BJ (cell line): ENCODE measurements around the gene NECTIN3. TPM values are rescaled to one million over a fixed set of nuclear protein-coding genes. Genes with fewer than 3 reads are reported as not detected.

Experiments
- CTCF ChIA-PET: fragments of 350-600 bp; formaldehyde crosslinking; extraction: SDS; loops from one replicate; lab custom pipeline; 2021; ENCODE audit warnings: antibody characterized with exemption, inconsistent platforms; lab: Yijun Ruan, JAX
- POLR2A ChIA-PET: fragments of 300-600 bp; sonication (Branson Sonifier 250); formaldehyde crosslinking; extraction: SDS; loops from one replicate; lab custom pipeline; 2021; ENCODE audit warnings: antibody characterized with exemption; lab: Charles Lee
- DNase-seq: peaks from one replicate; pipeline ENCODE4 v3.0.0-alpha.2; 2011; ENCODE audit warnings: low read depth
- H3K27me3 ChIP-seq: 2 replicates; pipeline ENCODE4 v1.6.0; 2011; ENCODE audit warnings: low read length; ENCODE audit not compliant: control insufficient read depth, insufficient read depth
- H3K36me3 ChIP-seq: 2 replicates; pipeline ENCODE4 v1.5.1; 2011; ENCODE audit warnings: low read length; ENCODE audit not compliant: control insufficient read depth, insufficient read depth
- H3K4me3 ChIP-seq: 2 replicates; pipeline ENCODE4 v1.5.1; 2011; ENCODE audit warnings: low read depth, mild to moderate bottlenecking, control low read depth, low read length
- CTCF ChIP-seq: IDR thresholded peaks from 2 replicates; pipeline ENCODE4 v1.5.1; 2011; ENCODE audit warnings: low read depth, mild to moderate bottlenecking, control low read depth, inconsistent platforms, low read length, moderate library complexity; ENCODE audit not compliant: insufficient read depth
- polyA plus RNA-seq: library from polyadenylated mRNA; depleted of rRNA; stranded (reverse); fragments of >200 nt; gene quantifications from 2 replicates; pipeline ENCODE4 v1.2.3, GENCODE V29; 2011

Gene NECTIN3
- polyA plus RNA-seq, 1 experiment, result 24.7 TPM

- DNase-seq, result no peak
- ChIA-PET POLR2A (no interaction called here), CTCF (interaction anchor here (0.6 kb wide), 1 partner anchor 656 kb away, joined by 3 read pairs; no protein-coding TSS in a partner anchor)
- Histone ChIP-seq H3K36me3 (no peaks in the 10 kb centered on the region), H3K4me3 (peak overlapping the region; percentile 76), H3K27me3 (no peaks in the 10 kb centered on the region)
- no peak for TF ChIP-seq CTCF
Observed at GRCh38 chr3:111072031-111072921, 660 bp downstream of the NECTIN3 start.

DNA sequence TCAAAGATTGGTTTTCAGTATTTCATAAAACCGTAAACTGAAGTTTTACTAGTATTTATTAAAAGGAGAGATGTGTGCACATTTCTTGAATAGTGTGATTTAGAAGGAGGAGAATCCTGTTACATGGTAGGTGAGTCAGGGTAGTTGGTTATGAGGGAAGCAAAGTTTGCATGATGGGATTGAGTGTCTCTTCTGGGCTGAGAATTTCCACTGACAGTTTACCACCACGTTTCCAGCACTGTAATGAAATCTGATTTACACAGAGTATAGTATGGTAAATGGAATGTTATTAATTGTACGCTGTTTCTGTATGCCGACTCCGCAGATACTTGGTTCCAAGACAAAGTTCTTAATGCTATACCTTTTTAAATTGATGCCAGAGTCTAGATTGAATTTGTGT is 1.6 kb downstream of the NECTIN3 start:
- Histone ChIP-seq H3K4me3 (peak overlapping the region; percentile 76), H3K27me3 (no peaks in the 10 kb centered on the region), H3K36me3 (no peaks in the 10 kb centered on the region)
- no peak for TF ChIP-seq CTCF
- CTCF ChIA-PET, result interaction anchor here (1.1 to 1.2 kb wide), 2 partner anchors 257 to 262 kb away, joined by 3 to 4 read pairs; no protein-coding TSS in a partner anchor
- POLR2A ChIA-PET, result no interaction called here
- no peak for DNase-seq

- H3K27me3 ChIP-seq, result no peaks in the 10 kb centered on the region
- ChIA-PET POLR2A (no interaction called here), CTCF (no interaction called here)
- H3K36me3 ChIP-seq, result no peaks in the 10 kb centered on the region
- TF ChIP-seq CTCF, result no peak
- no peak overlapping the region for H3K4me3 ChIP-seq
- no peak for DNase-seq
Observed at GRCh38 chr3:111076732-111077131, 5.1 kb downstream of the NECTIN3 start.

DNA sequence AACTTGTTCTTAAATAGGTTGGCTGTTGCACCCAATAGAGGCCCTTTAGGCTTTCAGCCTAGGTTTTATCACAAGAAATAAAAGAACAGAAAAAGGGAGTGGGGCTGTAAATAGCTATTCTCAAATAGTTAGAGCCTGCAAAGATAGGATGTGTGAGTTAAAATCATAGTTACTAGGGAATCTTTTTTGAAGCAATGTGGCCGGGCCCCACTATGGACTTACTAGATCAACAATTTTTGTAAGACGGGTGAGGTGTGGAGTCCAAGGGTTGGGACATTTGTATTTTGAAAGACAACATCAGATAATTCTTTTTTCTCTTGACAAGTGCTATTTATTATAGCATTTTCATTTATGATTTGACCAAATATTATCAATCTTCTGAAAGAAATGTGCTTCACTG is 5.8 kb downstream of the NECTIN3 start:
- TF ChIP-seq CTCF, result no peak
- DNase-seq, result no peak
- Histone ChIP-seq H3K4me3 (no peak overlapping the region), H3K36me3 (no peaks in the 10 kb centered on the region), H3K27me3 (no peaks in the 10 kb centered on the region)
- POLR2A ChIA-PET, result no interaction called here
- CTCF ChIA-PET, result no interaction called here

DNA sequence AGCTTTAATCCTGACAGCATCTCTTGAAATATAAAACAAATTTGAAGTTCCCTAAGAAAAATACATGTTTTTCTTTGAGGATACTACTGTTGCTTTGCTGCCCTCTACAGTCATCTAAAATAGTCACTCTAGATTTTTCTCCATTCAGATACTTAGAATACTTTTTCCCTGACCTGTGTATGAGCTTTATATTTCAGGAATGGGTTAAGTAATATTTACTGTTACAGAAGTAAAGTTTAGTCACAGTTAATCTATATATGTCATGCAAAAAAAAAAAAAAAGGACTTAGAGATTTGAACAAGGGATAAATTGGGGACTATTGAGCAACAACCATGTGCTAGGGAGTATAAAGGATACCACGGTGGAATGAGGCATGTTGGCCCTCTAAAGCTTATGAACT is 8.8 kb downstream of the NECTIN3 start:
- Histone ChIP-seq H3K36me3 (no peaks in the 10 kb centered on the region), H3K27me3 (no peaks in the 10 kb centered on the region), H3K4me3 (no peak overlapping the region)
- TF ChIP-seq CTCF, result peak; percentile 46
- CTCF ChIA-PET, result interaction anchor here (0.5 to 1.9 kb wide), 10 partner anchors 157 to 1350 kb away, joined by 3 to 8 read pairs (median 4); no protein-coding TSS in a partner anchor
- POLR2A ChIA-PET, result interaction anchor here (0.6 kb wide), 2 partner anchors 726 to 1072 kb away, joined by 7 to 11 read pairs; no protein-coding TSS in a partner anchor
- DNase-seq, result no peak
